Measurements from ENCODE around the gene QTRT2.
A peak's percentile ranks its signal among the peaks of the same experiment; 100 is the strongest.

The QTRT2 gene

GRCh38 chr3:114103181-114103580 lies 46.6 kb downstream of the QTRT2 start:
- H3K27me3 ChIP-seq (replicated peaks; ENCODE audit: control insufficient read depth, insufficient read depth, low read length) = no peaks in the 10 kb centered on the region
- H3K4me3 ChIP-seq (ENCODE audit: low read length) = no peak overlapping the region
- DNase-seq (ENCODE audit: low read depth) = no peak
- no peak overlapping the region for H3K9ac ChIP-seq (ENCODE audit: low read length)
- H3K4me1 ChIP-seq (ENCODE audit: control insufficient read depth, insufficient read depth, low read length) = no peaks in the 10 kb centered on the region
- H3K9me3 ChIP-seq (ENCODE audit: control insufficient read depth, low read length) = no peaks in the 10 kb centered on the region
- no peaks in the 10 kb centered on the region for H3K36me3 ChIP-seq (ENCODE audit: control insufficient read depth, insufficient read depth, low read length, severe bottlenecking)

DNA sequence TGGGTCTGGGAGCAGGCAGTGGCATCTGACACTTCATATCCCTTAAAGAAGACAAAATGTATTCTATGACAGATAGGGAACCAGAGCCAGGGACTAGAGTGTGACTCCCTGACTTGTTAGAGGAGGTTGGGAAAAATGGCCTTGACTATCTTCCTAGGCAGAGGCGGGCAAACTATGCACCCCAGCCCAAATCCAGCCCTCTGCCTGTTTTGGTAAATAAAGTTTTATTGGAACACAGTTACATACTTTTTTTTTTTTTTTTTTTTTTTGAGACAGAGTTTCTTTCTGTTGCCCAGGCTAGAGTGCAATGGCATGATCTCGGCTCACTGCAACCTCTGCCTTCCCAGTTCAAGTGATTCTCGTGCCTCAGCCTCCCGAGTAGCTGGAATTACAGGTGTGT lies 47.3 kb downstream of the QTRT2 start:
- Histone ChIP-seq H3K9ac (ENCODE audit: low read length) (no peak overlapping the region), H3K4me1 (ENCODE audit: control insufficient read depth, insufficient read depth, low read length) (no peaks in the 10 kb centered on the region), H3K27me3 (replicated peaks; ENCODE audit: control insufficient read depth, insufficient read depth, low read length) (no peaks in the 10 kb centered on the region), H3K9me3 (ENCODE audit: control insufficient read depth, low read length) (no peaks in the 10 kb centered on the region), H3K4me3 (ENCODE audit: low read length) (no peak overlapping the region), H3K36me3 (ENCODE audit: control insufficient read depth, insufficient read depth, low read length, severe bottlenecking) (no peaks in the 10 kb centered on the region)
- no peak for DNase-seq (ENCODE audit: low read depth)

DNA sequence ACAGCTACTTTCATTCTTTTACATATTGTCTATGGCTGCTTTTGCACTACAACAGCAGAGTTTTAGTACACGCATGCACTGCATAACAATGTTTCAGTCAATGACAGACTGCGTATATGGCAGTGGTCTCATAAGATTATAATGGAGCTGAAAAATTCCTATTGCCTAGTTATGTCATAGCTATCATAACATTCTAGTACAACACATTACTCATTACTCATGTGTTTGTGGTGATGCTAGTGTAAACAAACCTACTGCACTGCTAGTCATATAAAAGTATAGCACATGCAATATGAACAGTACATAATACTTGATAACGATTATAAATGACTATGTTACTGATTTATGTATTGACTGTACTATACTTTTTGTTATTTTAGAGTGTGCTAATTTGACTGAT lies 47.9 kb downstream of the QTRT2 start:
- peak; percentile 22 for DNase-seq (ENCODE audit: low read depth)
- no peak overlapping the region for H3K4me3 ChIP-seq (ENCODE audit: low read length)

DNA sequence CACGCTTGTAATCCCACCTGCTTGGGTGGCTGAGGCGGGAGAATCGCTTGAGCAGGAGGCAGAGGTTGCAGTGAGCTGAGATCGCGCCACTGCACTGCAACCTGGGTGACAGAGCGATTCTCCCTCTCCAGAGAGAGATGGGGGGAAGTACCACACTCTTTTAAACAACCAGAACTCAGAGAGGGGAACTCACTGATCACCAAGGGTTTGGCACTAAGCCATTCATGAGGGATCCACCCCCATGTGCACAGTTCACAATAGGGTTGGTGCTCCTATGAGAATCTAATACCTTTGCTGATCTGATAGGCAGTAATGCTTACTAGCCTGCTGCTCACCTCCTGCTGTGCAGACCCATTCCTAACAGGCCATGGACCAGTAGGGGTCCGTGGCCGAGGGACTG lies 51.6 kb downstream of the QTRT2 start:
- H3K9ac ChIP-seq (ENCODE audit: low read length) = no peak overlapping the region

More for the DNA sequence above, 47.9 kb downstream of the QTRT2 start:
- H3K9ac ChIP-seq (ENCODE audit: low read length) = no peak overlapping the region
- no peaks in the 10 kb centered on the region for H3K9me3 ChIP-seq (ENCODE audit: control insufficient read depth, low read length)
- no peaks in the 10 kb centered on the region for H3K27me3 ChIP-seq (replicated peaks; ENCODE audit: control insufficient read depth, insufficient read depth, low read length)
- H3K4me1 ChIP-seq (ENCODE audit: control insufficient read depth, insufficient read depth, low read length) = no peaks in the 10 kb centered on the region
- no peaks in the 10 kb centered on the region for H3K36me3 ChIP-seq (ENCODE audit: control insufficient read depth, insufficient read depth, low read length, severe bottlenecking)

DNA sequence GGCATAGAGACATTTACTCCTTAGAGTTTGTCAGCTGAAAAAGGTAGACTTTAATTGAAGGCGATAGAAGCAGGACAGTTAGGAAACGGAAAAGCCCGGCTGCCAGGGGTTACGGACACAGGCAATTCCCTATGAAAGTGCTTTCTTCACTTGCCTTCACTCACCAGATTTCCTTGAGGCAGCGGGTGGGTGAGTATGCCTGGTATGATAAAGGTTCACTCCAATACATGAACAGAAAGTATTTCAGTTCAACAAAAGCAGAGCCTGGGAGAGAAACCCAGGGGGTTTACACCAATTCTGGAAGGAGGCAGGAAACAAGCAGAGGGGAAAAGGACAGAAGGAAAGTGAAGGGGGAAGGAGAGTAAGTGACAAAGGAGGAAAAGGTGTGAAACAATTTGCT lies 53.9 kb downstream of the QTRT2 start:
- H3K9me3 ChIP-seq (ENCODE audit: control insufficient read depth, low read length) = no peaks in the 10 kb centered on the region
- no peak overlapping the region for H3K9ac ChIP-seq (ENCODE audit: low read length)
- peaks cover 20% of the 10 kb centered on the region for H3K27me3 ChIP-seq (replicated peaks; ENCODE audit: control insufficient read depth, insufficient read depth, low read length)
- no peak overlapping the region for H3K4me3 ChIP-seq (ENCODE audit: low read length)
- no peaks in the 10 kb centered on the region for H3K36me3 ChIP-seq (ENCODE audit: control insufficient read depth, insufficient read depth, low read length, severe bottlenecking)
- no peaks in the 10 kb centered on the region for H3K4me1 ChIP-seq (ENCODE audit: control insufficient read depth, insufficient read depth, low read length)
- no peak for DNase-seq (ENCODE audit: low read depth)

More for the DNA sequence above, 51.6 kb downstream of the QTRT2 start:
- Histone ChIP-seq H3K27me3 (replicated peaks; ENCODE audit: control insufficient read depth, insufficient read depth, low read length) (peaks cover 17% of the 10 kb centered on the region), H3K4me3 (ENCODE audit: low read length) (no peak overlapping the region), H3K9me3 (ENCODE audit: control insufficient read depth, low read length) (no peaks in the 10 kb centered on the region), H3K36me3 (ENCODE audit: control insufficient read depth, insufficient read depth, low read length, severe bottlenecking) (no peaks in the 10 kb centered on the region), H3K4me1 (ENCODE audit: control insufficient read depth, insufficient read depth, low read length) (no peaks in the 10 kb centered on the region)
- DNase-seq (ENCODE audit: low read depth) = no peak

GRCh38 chr3:114111060-114111770 lies 54.7 kb downstream of the QTRT2 start:
- H3K36me3 ChIP-seq (ENCODE audit: control insufficient read depth, insufficient read depth, low read length, severe bottlenecking) = no peaks in the 10 kb centered on the region
- no peak for DNase-seq (ENCODE audit: low read depth)
- H3K4me1 ChIP-seq (ENCODE audit: control insufficient read depth, insufficient read depth, low read length) = no peaks in the 10 kb centered on the region
- H3K27me3 ChIP-seq (replicated peaks; ENCODE audit: control insufficient read depth, insufficient read depth, low read length) = peaks cover 20% of the 10 kb centered on the region
- H3K4me3 ChIP-seq (ENCODE audit: low read length) = no peak overlapping the region
- no peak overlapping the region for H3K9ac ChIP-seq (ENCODE audit: low read length)
- no peaks in the 10 kb centered on the region for H3K9me3 ChIP-seq (ENCODE audit: control insufficient read depth, low read length)

- no peaks in the 10 kb centered on the region for H3K4me1 ChIP-seq (ENCODE audit: control insufficient read depth, insufficient read depth, low read length)
- no peak overlapping the region for H3K4me3 ChIP-seq (ENCODE audit: low read length)
- H3K27me3 ChIP-seq (replicated peaks; ENCODE audit: control insufficient read depth, insufficient read depth, low read length) = peaks cover 20% of the 10 kb centered on the region
- H3K36me3 ChIP-seq (ENCODE audit: control insufficient read depth, insufficient read depth, low read length, severe bottlenecking) = no peaks in the 10 kb centered on the region
- no peak for DNase-seq (ENCODE audit: low read depth)
- no peaks in the 10 kb centered on the region for H3K9me3 ChIP-seq (ENCODE audit: control insufficient read depth, low read length)
- no peak overlapping the region for H3K9ac ChIP-seq (ENCODE audit: low read length)
These were observed 56.2 kb downstream of the QTRT2 start for GRCh38 chr3:114112696-114113095.

DNA sequence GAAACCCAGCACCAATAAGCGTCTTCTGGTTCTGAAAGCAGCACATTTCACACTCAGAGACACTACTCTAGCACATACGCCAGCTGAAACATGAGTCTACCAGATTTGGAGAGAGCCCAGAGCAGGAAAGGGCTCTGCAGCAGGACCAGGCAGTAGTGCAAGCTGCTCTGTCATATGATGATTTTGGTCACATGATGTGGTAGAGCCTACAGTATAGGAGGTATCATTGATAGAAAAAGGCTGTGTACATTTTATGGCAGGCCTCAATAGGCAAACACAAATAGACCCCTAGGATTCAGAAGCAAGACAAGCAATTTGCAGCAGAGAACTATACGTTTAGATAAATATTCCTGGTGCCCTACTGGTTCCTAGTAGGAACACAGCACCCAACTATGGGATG lies 58.2 kb downstream of the QTRT2 start:
- Histone ChIP-seq H3K27me3 (replicated peaks; ENCODE audit: control insufficient read depth, insufficient read depth, low read length) (peaks cover 20% of the 10 kb centered on the region), H3K4me3 (ENCODE audit: low read length) (no peak overlapping the region), H3K9ac (ENCODE audit: low read length) (no peak overlapping the region), H3K4me1 (ENCODE audit: control insufficient read depth, insufficient read depth, low read length) (no peaks in the 10 kb centered on the region), H3K9me3 (ENCODE audit: control insufficient read depth, low read length) (no peaks in the 10 kb centered on the region), H3K36me3 (ENCODE audit: control insufficient read depth, insufficient read depth, low read length, severe bottlenecking) (no peaks in the 10 kb centered on the region)
- DNase-seq (ENCODE audit: low read depth) = no peak

DNA sequence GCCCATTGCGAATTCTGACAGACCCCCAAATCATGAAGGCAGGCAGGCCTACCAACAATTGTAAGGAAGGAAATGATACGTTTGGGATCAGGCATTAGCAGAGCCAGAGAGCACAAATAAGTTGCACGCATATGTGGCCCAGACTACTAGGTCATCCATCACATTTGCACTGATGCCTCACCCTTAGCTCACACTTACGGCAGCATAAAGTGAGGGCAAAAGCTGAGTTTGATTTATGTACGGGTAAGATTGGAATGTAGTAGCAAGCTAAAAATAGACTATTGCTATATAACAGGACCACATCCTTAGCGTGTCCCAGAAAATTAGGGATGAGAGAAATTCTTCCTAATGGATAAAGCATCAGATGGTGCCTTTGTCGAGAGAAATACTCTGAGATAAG lies 58.6 kb downstream of the QTRT2 start:
- DNase-seq (ENCODE audit: low read depth) = no peak
- no peak overlapping the region for H3K9ac ChIP-seq (ENCODE audit: low read length)
- H3K27me3 ChIP-seq (replicated peaks; ENCODE audit: control insufficient read depth, insufficient read depth, low read length) = peaks cover 16% of the 10 kb centered on the region
- no peak overlapping the region for H3K4me3 ChIP-seq (ENCODE audit: low read length)
- no peaks in the 10 kb centered on the region for H3K9me3 ChIP-seq (ENCODE audit: control insufficient read depth, low read length)
- H3K36me3 ChIP-seq (ENCODE audit: control insufficient read depth, insufficient read depth, low read length, severe bottlenecking) = no peaks in the 10 kb centered on the region
- no peaks in the 10 kb centered on the region for H3K4me1 ChIP-seq (ENCODE audit: control insufficient read depth, insufficient read depth, low read length)

- no peak overlapping the region for H3K9ac ChIP-seq (ENCODE audit: low read length)
- H3K4me1 ChIP-seq (ENCODE audit: control insufficient read depth, insufficient read depth, low read length) = peaks cover 9% of the 10 kb centered on the region
- H3K4me3 ChIP-seq (ENCODE audit: low read length) = no peak overlapping the region
- no peaks in the 10 kb centered on the region for H3K9me3 ChIP-seq (ENCODE audit: control insufficient read depth, low read length)
- H3K36me3 ChIP-seq (ENCODE audit: control insufficient read depth, insufficient read depth, low read length, severe bottlenecking) = no peaks in the 10 kb centered on the region
- H3K27me3 ChIP-seq (replicated peaks; ENCODE audit: control insufficient read depth, insufficient read depth, low read length) = no peaks in the 10 kb centered on the region
- DNase-seq (ENCODE audit: low read depth) = no peak
These were observed 63.2 kb downstream of the QTRT2 start for GRCh38 chr3:114119776-114120175.

- H3K9me3 ChIP-seq (ENCODE audit: control insufficient read depth, low read length) = no peaks in the 10 kb centered on the region
- no peak overlapping the region for H3K9ac ChIP-seq (ENCODE audit: low read length)
- H3K4me3 ChIP-seq (ENCODE audit: low read length) = no peak overlapping the region
- DNase-seq (ENCODE audit: low read depth) = no peak
- H3K4me1 ChIP-seq (ENCODE audit: control insufficient read depth, insufficient read depth, low read length) = peaks cover 9% of the 10 kb centered on the region
- H3K36me3 ChIP-seq (ENCODE audit: control insufficient read depth, insufficient read depth, low read length, severe bottlenecking) = no peaks in the 10 kb centered on the region
- H3K27me3 ChIP-seq (replicated peaks; ENCODE audit: control insufficient read depth, insufficient read depth, low read length) = no peaks in the 10 kb centered on the region
These were observed 63.7 kb downstream of the QTRT2 start for GRCh38 chr3:114120211-114120610.
